ENCODE results near the gene RIOX2.

GRCh38 chr3:97991293-97991682 is 19.1 kb upstream of the RIOX2 start:
- no peak for TF ChIP-seq CTCF (IDR thresholded peaks at IDR 0.05; ENCODE audit: insufficient read depth, low read length)
- no peak for TF ChIP-seq REST (IDR thresholded peaks at IDR 0.05; ENCODE audit: insufficient replicate concordance, low read depth)
- no peak for TF ChIP-seq GABPA (IDR thresholded peaks at IDR 0.05; ENCODE audit: low read depth)
- TF ChIP-seq POLR2AphosphoS5 (IDR thresholded peaks at IDR 0.05; ENCODE audit: low read depth): no peak
- no peak for TF ChIP-seq SPI1 (IDR thresholded peaks at IDR 0.05; ENCODE audit: borderline replicate concordance, low read depth)
